DMS79 (cell line): ENCODE results near the gene AGBL4.
A peak's percentile ranks its signal among the peaks of the same experiment; 100 is the strongest.
"Not testable (repeated sequence)": the region's sequence is repeated elsewhere in the genome, so short reads cannot be mapped to it uniquely, and the experiment has no call there.

Source experiments
- DNase-seq: peaks from one replicate; lab custom pipeline; 2025; lab: John Stamatoyannopoulos, UW

Gene AGBL4

GRCh38 chr1:49036700-49037099, 987.1 kb downstream of the AGBL4 start:
- no peak for DNase-seq

GRCh38 chr1:49028396-49028795, 995.4 kb downstream of the AGBL4 start:
- DNase-seq, result no peak

- DNase-seq, result no peak
Observed at GRCh38 chr1:49026230-49026811, 997.4 kb downstream of the AGBL4 start.

- peak; percentile 81 for DNase-seq
Observed at GRCh38 chr1:49016030-49016977, 1007.5 kb downstream of the AGBL4 start.

- DNase-seq, result no peak
Observed at GRCh38 chr1:49013079-49013478, 1010.7 kb downstream of the AGBL4 start.

GRCh38 chr1:49002981-49003380, 1020.8 kb downstream of the AGBL4 start:
- not testable (repeated sequence) for DNase-seq

- no peak for DNase-seq
Observed at GRCh38 chr1:48999321-48999720, 1024.4 kb downstream of the AGBL4 start.

- DNase-seq, result no peak
Observed at GRCh38 chr1:48996311-48996710, 1027.4 kb downstream of the AGBL4 start.

- no peak for DNase-seq
Observed at GRCh38 chr1:48988633-48989197, 1035.0 kb downstream of the AGBL4 start.

- no peak for DNase-seq
Observed at GRCh38 chr1:48979940-48980339, 1043.8 kb downstream of the AGBL4 start.

GRCh38 chr1:48978413-48978812, 1045.3 kb downstream of the AGBL4 start:
- DNase-seq, result no peak

- DNase-seq, result no peak
Observed at GRCh38 chr1:48977273-48977672, 1046.5 kb downstream of the AGBL4 start.

GRCh38 chr1:48969971-48970370, 1053.8 kb downstream of the AGBL4 start:
- DNase-seq, result no peak

GRCh38 chr1:48967318-48967717, 1056.4 kb downstream of the AGBL4 start:
- DNase-seq, result no peak

GRCh38 chr1:48966583-48966982, 1057.2 kb downstream of the AGBL4 start:
- DNase-seq, result no peak

- DNase-seq, result no peak
Observed at GRCh38 chr1:48960320-48960719, 1063.4 kb downstream of the AGBL4 start.

- no peak for DNase-seq
Observed at GRCh38 chr1:48955774-48956173, 1068.0 kb downstream of the AGBL4 start.

GRCh38 chr1:48953617-48954016, 1070.1 kb downstream of the AGBL4 start:
- no peak for DNase-seq

- DNase-seq, result no peak
Observed at GRCh38 chr1:48948562-48948961, 1075.2 kb downstream of the AGBL4 start.

- DNase-seq, result no peak
Observed at GRCh38 chr1:48947761-48948537, 1075.8 kb downstream of the AGBL4 start.

GRCh38 chr1:48946070-48946469, 1077.7 kb downstream of the AGBL4 start:
- no peak for DNase-seq

GRCh38 chr1:48944811-48945210, 1078.9 kb downstream of the AGBL4 start:
- DNase-seq, result no peak
